Liver (tissue), 3 donors: ENCODE results near the gene GAS7.

Experiments
- ATF3 ChIP-seq: IDR thresholded peaks from 2 replicates; pipeline ENCODE4 v1.6.1; 2016; ENCODE audit warnings: antibody characterized with exemption
- CTCF ChIP-seq: fragments of 150-350 bp; IDR thresholded peaks from 2 replicates; pipeline ENCODE4 v1.5.1; 2017; ENCODE audit warnings: improper control_type of control experiment, low read depth, low read length; ENCODE audit not compliant: missing input control
- GABPA ChIP-seq, 2 donors: IDR thresholded peaks in 1 of 2; conservative IDR thresholded peaks in 1 of 2; 2 replicates each; pipeline ENCODE4 v1.6.1; 2016; ENCODE audit warnings: antibody characterized with exemption in 2 of 2, mild to moderate bottlenecking in 1 of 2, moderate library complexity in 1 of 2
- JUND ChIP-seq, 2 donors: IDR thresholded peaks; 2 replicates each; pipeline ENCODE4 v1.6.1; 2016; ENCODE audit warnings: antibody characterized with exemption in 2 of 2
- RAD21 ChIP-seq, 2 donors: IDR thresholded peaks; 2 replicates each; pipeline ENCODE4 v1.6.1; 2016; ENCODE audit warnings: antibody characterized with exemption in 2 of 2, mild to moderate bottlenecking in 2 of 2
- REST ChIP-seq: IDR thresholded peaks from 2 replicates; pipeline ENCODE4 v1.6.1; 2016; ENCODE audit warnings: antibody characterized with exemption, mild to moderate bottlenecking
- SP1 ChIP-seq: IDR thresholded peaks from 2 replicates; pipeline ENCODE4 v1.6.1; 2018; ENCODE audit warnings: antibody characterized with exemption, mild to moderate bottlenecking
- YY1 ChIP-seq: IDR thresholded peaks from 2 replicates; pipeline ENCODE4 v1.6.1; 2016; ENCODE audit warnings: antibody characterized with exemption, mild to moderate bottlenecking
- donor health status: healthy.
- donor health status: healthy.

- TF ChIP-seq CTCF (no peak), REST (no peak), ATF3 (no peak), RAD21 (IDR thresholded peaks at IDR 0.05) (no peak), SP1 (no peak), GABPA (IDR thresholded peaks at IDR 0.05 in 1 of 2, conservative IDR thresholded peaks at IDR 0.05 in 1 of 2) (no peak), JUND (IDR thresholded peaks at IDR 0.05) (no peak), YY1 (no peak)
Observed at GRCh38 chr17:10166176-10166935, 32.0 kb downstream of the GAS7 start.
